ENCODE measurements around the gene MRPS11. TPM values are rescaled to one million over a fixed set of nuclear protein-coding genes. Genes with fewer than 3 reads are reported as not detected.
"Not testable (repeated sequence)": the region's sequence is repeated elsewhere in the genome, so short reads cannot be mapped to it uniquely, and the experiment has no call there.

The MRPS11 gene
- total RNA-seq, 1 experiment from 2014 or later: 48.4 TPM

GRCh38 chr15:88518903-88519302, 51.4 kb downstream of the MRPS11 start:
- no TSS peak for BruUV-seq (replicated peaks)
- no peaks in the 10 kb centered on the region for H3K9me3 Mint-ChIP-seq (ENCODE audit: unreplicated experiment)
- TF ChIP-seq CTCF (IDR thresholded peaks at IDR 0.05; ENCODE audit: insufficient read depth in 1 of 2, low read depth in 1 of 2, low read length in 1 of 2, severe bottlenecking in 1 of 2, unreplicated experiment in 1 of 2): no peak
- DNase-seq: no peak
- H3K27ac Mint-ChIP-seq (ENCODE audit: unreplicated experiment): no peak overlapping the region
- H3K9me3 ChIP-seq: no peaks in the 10 kb centered on the region
- no peak overlapping the region for H3K4me3 Mint-ChIP-seq (ENCODE audit: unreplicated experiment)
- H3K27me3 ChIP-seq (replicated peaks; ENCODE audit: control insufficient read depth, insufficient read depth, low read length): no peaks in the 10 kb centered on the region
- H3K27me3 Mint-ChIP-seq (ENCODE audit: insufficient read depth, unreplicated experiment): no peaks in the 10 kb centered on the region
- no peaks in the 10 kb centered on the region for H3K4me1 Mint-ChIP-seq (ENCODE audit: low read depth, unreplicated experiment)
- H3K36me3 ChIP-seq (ENCODE audit: control insufficient read depth, insufficient read depth, low read length): no peaks in the 10 kb centered on the region
- CTCF ChIA-PET: no interaction called here
- intact Hi-C loops (cut with micrococcal nuclease; ENCODE audit: unreplicated experiment): no loop called here
- H3K4me3 ChIP-seq (ENCODE audit: low read depth, low read length): no peak overlapping the region
- no peaks in the 10 kb centered on the region for H3K4me1 ChIP-seq
- no peaks in the 10 kb centered on the region for H3K36me3 Mint-ChIP-seq (ENCODE audit: insufficient read depth, unreplicated experiment)
- POLR2A ChIA-PET: no interaction called here

- H3K4me3 ChIP-seq (ENCODE audit: low read depth, low read length); H3K27ac Mint-ChIP-seq (ENCODE audit: unreplicated experiment); H3K36me3 ChIP-seq (ENCODE audit: control insufficient read depth, insufficient read depth, low read length); H3K4me1 ChIP-seq; DNase-seq; CTCF ChIA-PET; H3K9me3 ChIP-seq; BruUV-seq (replicated peaks); H3K36me3 Mint-ChIP-seq (ENCODE audit: insufficient read depth, unreplicated experiment); intact Hi-C loops (cut with micrococcal nuclease; ENCODE audit: unreplicated experiment); H3K27me3 Mint-ChIP-seq (ENCODE audit: insufficient read depth, unreplicated experiment); POLR2A ChIA-PET; H3K4me3 Mint-ChIP-seq (ENCODE audit: unreplicated experiment); H3K9me3 Mint-ChIP-seq (ENCODE audit: unreplicated experiment); H3K4me1 Mint-ChIP-seq (ENCODE audit: low read depth, unreplicated experiment); H3K27me3 ChIP-seq (replicated peaks; ENCODE audit: control insufficient read depth, insufficient read depth, low read length): not testable (repeated sequence)
Observed at GRCh38 chr15:88524094-88524493, 56.6 kb downstream of the MRPS11 start.

- no peaks in the 10 kb centered on the region for H3K36me3 Mint-ChIP-seq (ENCODE audit: insufficient read depth, unreplicated experiment)
- ChIA-PET POLR2A (no interaction called here), CTCF (no interaction called here)
- H3K4me1 Mint-ChIP-seq (ENCODE audit: low read depth, unreplicated experiment): no peaks in the 10 kb centered on the region
- H3K27me3 ChIP-seq (replicated peaks; ENCODE audit: control insufficient read depth, insufficient read depth, low read length): no peaks in the 10 kb centered on the region
- intact Hi-C loops (cut with micrococcal nuclease; ENCODE audit: unreplicated experiment): no loop called here
- no peaks in the 10 kb centered on the region for H3K4me1 ChIP-seq
- H3K9me3 ChIP-seq: no peaks in the 10 kb centered on the region
- H3K9me3 Mint-ChIP-seq (ENCODE audit: unreplicated experiment): no peaks in the 10 kb centered on the region
- no peak for DNase-seq
- H3K27ac Mint-ChIP-seq (ENCODE audit: unreplicated experiment): no peak overlapping the region
- no peaks in the 10 kb centered on the region for H3K36me3 ChIP-seq (ENCODE audit: control insufficient read depth, insufficient read depth, low read length)
- H3K27me3 Mint-ChIP-seq (ENCODE audit: insufficient read depth, unreplicated experiment): no peaks in the 10 kb centered on the region
- BruUV-seq (replicated peaks): no TSS peak
- no peak for TF ChIP-seq CTCF (IDR thresholded peaks at IDR 0.05; ENCODE audit: insufficient read depth in 1 of 2, low read depth in 1 of 2, low read length in 1 of 2, severe bottlenecking in 1 of 2, unreplicated experiment in 1 of 2)
- no peak overlapping the region for H3K4me3 Mint-ChIP-seq (ENCODE audit: unreplicated experiment)
- H3K4me3 ChIP-seq (ENCODE audit: low read depth, low read length): no peak overlapping the region
Observed at GRCh38 chr15:88525418-88525817, 57.9 kb downstream of the MRPS11 start.

GRCh38 chr15:88526247-88526879, 58.9 kb downstream of the MRPS11 start:
- Mint-ChIP-seq H3K27me3 (ENCODE audit: insufficient read depth, unreplicated experiment) (no peaks in the 10 kb centered on the region), H3K4me1 (ENCODE audit: low read depth, unreplicated experiment) (no peaks in the 10 kb centered on the region), H3K4me3 (ENCODE audit: unreplicated experiment) (no peak overlapping the region), H3K9me3 (ENCODE audit: unreplicated experiment) (no peaks in the 10 kb centered on the region), H3K36me3 (ENCODE audit: insufficient read depth, unreplicated experiment) (no peaks in the 10 kb centered on the region), H3K27ac (ENCODE audit: unreplicated experiment) (no peak overlapping the region)
- Histone ChIP-seq H3K27me3 (replicated peaks; ENCODE audit: control insufficient read depth, insufficient read depth, low read length) (no peaks in the 10 kb centered on the region), H3K4me3 (ENCODE audit: low read depth, low read length) (no peak overlapping the region), H3K4me1 (no peaks in the 10 kb centered on the region), H3K9me3 (no peaks in the 10 kb centered on the region), H3K36me3 (ENCODE audit: control insufficient read depth, insufficient read depth, low read length) (no peaks in the 10 kb centered on the region)
- no peak for TF ChIP-seq CTCF (IDR thresholded peaks at IDR 0.05; ENCODE audit: insufficient read depth in 1 of 2, low read depth in 1 of 2, low read length in 1 of 2, severe bottlenecking in 1 of 2, unreplicated experiment in 1 of 2)
- POLR2A ChIA-PET: no interaction called here
- DNase-seq: no peak
- BruUV-seq (replicated peaks): no TSS peak
- CTCF ChIA-PET: no interaction called here
- intact Hi-C loops (cut with micrococcal nuclease; ENCODE audit: unreplicated experiment): no loop called here

Measured in Caco-2 (cell line).